Lung (tissue), 12 donors: Measurements from ENCODE around the gene SLC66A1. TPM values are rescaled to one million over a fixed set of nuclear protein-coding genes. Genes with fewer than 3 reads are reported as not detected.

Source experiments
- ATAC-seq: fragments of 200-7000 bp; cut with Tn5 transposase; one replicate; pipeline ENCODE4 v1.9.1; 2020; ENCODE audit warnings: moderate number of reproducible peaks; ENCODE audit not compliant: insufficient read depth, low FRiP score
- DNase-seq, 3 donors: peaks; one replicate each; pipeline ENCODE4 v3.0.0-alpha.2; 2013 to 2017
- H3K27ac ChIP-seq, 2 donors: one replicate each; pipeline ENCODE4 v1.5.1; 2013; ENCODE audit warnings: mild to moderate bottlenecking in 2 of 2, moderate library complexity in 2 of 2, control low read depth in 1 of 2, inconsistent platforms in 1 of 2, low read depth in 1 of 2, low read length in 1 of 2
- H3K27me3 ChIP-seq, 3 donors: one replicate each; pipeline ENCODE4 v1.5.1; 2013; ENCODE audit warnings: low read length in 2 of 3; ENCODE audit not compliant: control insufficient read depth in 3 of 3, insufficient read depth in 3 of 3
- H3K36me3 ChIP-seq, 4 donors: one replicate each; pipeline ENCODE4 v1.5.1; 2013; ENCODE audit warnings: low read length in 4 of 4, mild to moderate bottlenecking in 1 of 4, moderate library complexity in 1 of 4; ENCODE audit not compliant: control insufficient read depth in 4 of 4, insufficient read depth in 4 of 4
- H3K4me1 ChIP-seq, 5 donors: one replicate each; pipeline ENCODE4 v1.5.1; 2013; ENCODE audit warnings: low read length in 5 of 5, mild to moderate bottlenecking in 2 of 5, moderate library complexity in 1 of 5; ENCODE audit not compliant: control insufficient read depth in 5 of 5, insufficient read depth in 5 of 5
- H3K4me3 ChIP-seq: one replicate; pipeline ENCODE4 v1.5.1; 2013; ENCODE audit warnings: mild to moderate bottlenecking, control low read depth, moderate library complexity
- H3K9ac ChIP-seq, 2 donors: one replicate each; pipeline ENCODE4 v1.5.1; 2013; ENCODE audit warnings: low read length in 2 of 2, control low read depth in 1 of 2; ENCODE audit not compliant: insufficient read depth in 1 of 2
- H3K9me3 ChIP-seq, 4 donors: one replicate each; pipeline ENCODE4 v1.5.1; 2013; ENCODE audit warnings: low read length in 3 of 4, mild to moderate bottlenecking in 1 of 4, moderate library complexity in 1 of 4; ENCODE audit not compliant: control insufficient read depth in 4 of 4, insufficient read depth in 3 of 4
- CTCF ChIP-seq: IDR thresholded peaks from 2 replicates; pipeline ENCODE4 v1.5.1; 2012; ENCODE audit warnings: mild to moderate bottlenecking; ENCODE audit errors: control extremely low read depth, extremely low read depth
- WGBS, 2 donors: extraction: QIAGEN DNeasy Blood & Tissue Kit; methylation state at CpG; one replicate each; pipeline ENCODE4 v1.1.7; 2013; 5-methylcytosine and 5-hydroxymethylcytosine counted together
- polyA plus RNA-seq, 2 donors: library from polyadenylated mRNA; stranded (reverse); fragments of 200-250 nt; gene quantifications; one replicate each; pipeline ENCODE4 v1.2.1, GENCODE V29; 2013
- total RNA-seq, 2 donors: library from RNA; depleted of rRNA in 1 of 2; stranded (reverse); fragments of >200 nt in 1 of 2; gene quantifications; one replicate each; pipeline ENCODE4 v1.2.1, GENCODE V29; 2014 to 2021
- donor health status: control.
- donor health status: control.
- donor health status: Bipolar disorder and iron deficiency.
- donor health status: healthy.
- donor health status: DM: yes; HTN: yes; CAD: no.

SLC66A1 gene
- total and polyA plus RNA-seq, 4 donors = 15.9 to 22.4 (median 20.3) TPM

GRCh38 chr1:19374926-19375325, 62.8 kb downstream of the SLC66A1 start:
- 91 to 94% methylated on average over 8 of the region's 8 CpGs for WGBS, 2 donors
- H3K4me1 ChIP-seq = peaks cover 0 to 13% (median 0%) of the 10 kb centered on the region in 5 donors
- peaks cover 7 to 46% (median 17%) of the 10 kb centered on the region in 4 donors for H3K36me3 ChIP-seq
- no peak overlapping the region for H3K9ac ChIP-seq
- DNase-seq (no peak), ATAC-seq (no peak)
- no peak overlapping the region for H3K27ac ChIP-seq
- H3K27me3 ChIP-seq = no peaks in the 10 kb centered on the region
- no peak overlapping the region for H3K4me3 ChIP-seq
- H3K9me3 ChIP-seq = no peaks in the 10 kb centered on the region
- TF ChIP-seq CTCF = no peak

GRCh38 chr1:19375631-19376400, 63.7 kb downstream of the SLC66A1 start:
- H3K36me3 ChIP-seq = peaks cover 7 to 52% (median 17%) of the 10 kb centered on the region in 4 donors
- H3K27ac ChIP-seq = no peak overlapping the region
- H3K9me3 ChIP-seq = no peaks in the 10 kb centered on the region
- no peak for TF ChIP-seq CTCF
- DNase-seq (no peak), ATAC-seq (no peak)
- H3K4me1 ChIP-seq = peaks cover 0 to 5% (median 0%) of the 10 kb centered on the region in 5 donors
- no peak overlapping the region for H3K9ac ChIP-seq
- no peak overlapping the region for H3K4me3 ChIP-seq
- 74 to 81% methylated on average over 6 of the region's 6 CpGs for WGBS, 2 donors
- no peaks in the 10 kb centered on the region for H3K27me3 ChIP-seq

- DNase-seq (no peak), ATAC-seq (no peak)
- Histone ChIP-seq H3K4me3 (no peak overlapping the region), H3K9me3 (no peaks in the 10 kb centered on the region), H3K4me1 (peaks cover 0 to 2% (median 0%) of the 10 kb centered on the region in 5 donors), H3K27me3 (no peaks in the 10 kb centered on the region), H3K27ac (no peak overlapping the region), H3K36me3 (peaks cover 7 to 45% (median 18%) of the 10 kb centered on the region in 4 donors), H3K9ac (no peak overlapping the region)
- WGBS, 2 donors = 89 to 99% methylated on average over 7 of the region's 7 CpGs
- no peak for TF ChIP-seq CTCF
Observed at GRCh38 chr1:19376428-19377372, 64.6 kb downstream of the SLC66A1 start.
